NCI-H2081 treated with DMSO at 0.1 percent for 48 hours (cell line): ENCODE measurements around the gene TNNI3.
"Not testable (repeated sequence)": the region's sequence is repeated elsewhere in the genome, so short reads cannot be mapped to it uniquely, and the experiment has no call there.

Experiments used
- DNase-seq: peaks from one replicate; lab custom pipeline; 2025; lab: John Stamatoyannopoulos, UW

TNNI3 gene

GRCh38 chr19:55112777-55113569 lies 44.6 kb downstream of the TNNI3 start:
- no peak for DNase-seq

- no peak for DNase-seq
Observed at GRCh38 chr19:55112246-55112776, 45.2 kb downstream of the TNNI3 start.

- no peak for DNase-seq
Observed at GRCh38 chr19:55111238-55111831, 46.2 kb downstream of the TNNI3 start.

- no peak for DNase-seq
Observed at GRCh38 chr19:55109527-55110291, 47.8 kb downstream of the TNNI3 start.

- not testable (repeated sequence) for DNase-seq
Observed at GRCh38 chr19:55107252-55107651, 50.3 kb downstream of the TNNI3 start.

GRCh38 chr19:55106591-55106990 lies 50.9 kb downstream of the TNNI3 start:
- DNase-seq = no peak

- no peak for DNase-seq
Observed at GRCh38 chr19:55105237-55105636, 52.3 kb downstream of the TNNI3 start.

GRCh38 chr19:55103190-55103589 lies 54.3 kb downstream of the TNNI3 start:
- DNase-seq = no peak
